IMR-90 (cell line): ENCODE results near the gene CACNA2D1. TPM values are rescaled to one million over a fixed set of nuclear protein-coding genes. Genes with fewer than 3 reads are reported as not detected.

Experiments
- ATAC-seq: fragments of 200-7000 bp; cut with Tn5 transposase; 2 replicates; pipeline ENCODE4 v1.9.1; 2020; ENCODE audit warnings: low read depth, mild to moderate bottlenecking, moderate library complexity
- BruUV-seq: library from RNA; stranded (reverse); fragments of 400-500 nt; replicated peaks from 2 replicates; lab custom pipeline; 2021; lab: Mats Ljungman, UMichigan
- CTCF ChIA-PET: fragments of 300-600 bp; formaldehyde crosslinking; extraction: SDS; loops from one replicate; lab custom pipeline; 2021; ENCODE audit warnings: antibody characterized with exemption; lab: Yijun Ruan, JAX
- POLR2A ChIA-PET: fragments of 300-600 bp; sonication (Branson Sonifier 250); formaldehyde crosslinking; loops from one replicate; lab custom pipeline; 2022; ENCODE audit warnings: antibody characterized with exemption; ENCODE audit not compliant: unreplicated experiment; lab: Charles Lee
- DNase-seq: peaks from one replicate; pipeline ENCODE4 v3.0.0; 2013
- H2AFZ ChIP-seq: replicated peaks from 2 replicates; pipeline ENCODE3; 2013; ENCODE audit warnings: low read length, mild to moderate bottlenecking; ENCODE audit not compliant: poor library complexity
- H2AK5ac ChIP-seq: 2 replicates; pipeline ENCODE4 v1.6.1; 2013; ENCODE audit warnings: low read depth, low read length, inconsistent platforms
- H2AK9ac ChIP-seq: replicated peaks from 2 replicates; pipeline ENCODE3; 2013; ENCODE audit warnings: mild to moderate bottlenecking, low read depth, low read length, moderate library complexity; ENCODE audit not compliant: poor library complexity
- H2BK120ac ChIP-seq: 2 replicates; pipeline ENCODE4 v1.6.1; 2013; ENCODE audit warnings: low read depth, low read length, inconsistent platforms
- H2BK15ac ChIP-seq: 3 replicates; pipeline ENCODE4 v1.6.1; 2013; ENCODE audit warnings: low read depth, low read length, inconsistent platforms
- H2BK20ac ChIP-seq: 2 replicates; pipeline ENCODE4 v1.6.1; 2013; ENCODE audit warnings: low read depth, mild to moderate bottlenecking, inconsistent platforms, low read length, moderate library complexity
- H2BK5ac ChIP-seq: 2 replicates; pipeline ENCODE4 v1.6.1; 2013; ENCODE audit warnings: mild to moderate bottlenecking, low read depth, low read length, inconsistent platforms; ENCODE audit not compliant: poor library complexity, severe bottlenecking
- H3K14ac ChIP-seq: replicated peaks from 2 replicates; pipeline ENCODE4 v1.6.1; 2013; ENCODE audit warnings: low read depth, low read length, inconsistent platforms
- H3K18ac ChIP-seq: 2 replicates; pipeline ENCODE4 v1.6.1; 2013; ENCODE audit warnings: low read depth, low read length, control low read depth
- H3K23ac ChIP-seq: 2 replicates; pipeline ENCODE4 v1.6.1; 2013; ENCODE audit warnings: low read depth, low read length, inconsistent platforms
- H3K27ac ChIP-seq: 2 replicates; pipeline ENCODE4 v1.5.1; 2013; ENCODE audit warnings: mild to moderate bottlenecking, control low read depth, low read length; ENCODE audit not compliant: insufficient read depth
- H3K27me3 ChIP-seq: 2 replicates; pipeline ENCODE4 v1.6.1; 2013; ENCODE audit warnings: low read length; ENCODE audit not compliant: control insufficient read depth, insufficient read depth
- H3K36me3 ChIP-seq: 2 replicates; pipeline ENCODE4 v1.6.1; 2013; ENCODE audit warnings: low read length, mixed read lengths; ENCODE audit not compliant: control insufficient read depth, insufficient read depth
- H3K4ac ChIP-seq: 2 replicates; pipeline ENCODE4 v1.6.1; 2013; ENCODE audit warnings: low read depth, low read length, inconsistent platforms
- H3K4me1 ChIP-seq: 2 replicates; pipeline ENCODE4 v1.6.1; 2013; ENCODE audit warnings: low read length, mixed read lengths; ENCODE audit not compliant: control insufficient read depth, insufficient read depth
- H3K4me2 ChIP-seq: 2 replicates; pipeline ENCODE4 v1.6.1; 2013; ENCODE audit warnings: low read depth, mild to moderate bottlenecking, control low read depth, low read length, moderate library complexity
- H3K4me3 ChIP-seq: 2 replicates; pipeline ENCODE4 v1.5.1; 2013; ENCODE audit warnings: low read depth, mild to moderate bottlenecking, control low read depth, low read length, moderate library complexity; ENCODE audit not compliant: insufficient read depth
- H3K56ac ChIP-seq: 2 replicates; pipeline ENCODE4 v1.6.1; 2013; ENCODE audit warnings: low read length, inconsistent platforms; ENCODE audit not compliant: insufficient read depth; ENCODE audit errors: extremely low read depth
- H3K79me1 ChIP-seq, 2 experiments: 2 replicates each; pipeline ENCODE4 v1.6.1; 2013; ENCODE audit warnings: low read length in 2 of 2, inconsistent platforms in 1 of 2, low read depth in 1 of 2
- H3K9ac ChIP-seq: 2 replicates; pipeline ENCODE4 v1.6.1; 2013; ENCODE audit warnings: low read depth, low read length, control low read depth
- H3K9me1 ChIP-seq: 2 replicates; pipeline ENCODE4 v1.6.1; 2013; ENCODE audit warnings: low read length, inconsistent platforms; ENCODE audit not compliant: insufficient read depth
- H3K9me3 ChIP-seq: 2 replicates; pipeline ENCODE4 v1.6.1; 2013; ENCODE audit warnings: low read length; ENCODE audit not compliant: control insufficient read depth, insufficient read depth
- H4K20me1 ChIP-seq: 2 replicates; pipeline ENCODE4 v1.6.1; 2013; ENCODE audit warnings: low read length, inconsistent platforms; ENCODE audit not compliant: insufficient read depth
- H4K5ac ChIP-seq: 2 replicates; pipeline ENCODE4 v1.6.1; 2013; ENCODE audit warnings: mild to moderate bottlenecking, low read depth, low read length, control low read depth
- H4K8ac ChIP-seq, 2 experiments: 2 replicates each; pipeline ENCODE4 v1.6.1; 2013; ENCODE audit warnings: low read depth in 2 of 2, low read length in 2 of 2, control low read depth in 1 of 2, inconsistent platforms in 1 of 2
- H4K91ac ChIP-seq: 2 replicates; pipeline ENCODE4 v1.6.1; 2013; ENCODE audit warnings: low read depth, low read length, inconsistent platforms; ENCODE audit not compliant: insufficient read depth
- BHLHE40 ChIP-seq: fragments of 150-350 bp; IDR thresholded peaks from 2 replicates; pipeline ENCODE4 v1.6.1; 2016; ENCODE audit warnings: mild to moderate bottlenecking, low read depth, low read length
- CEBPB ChIP-seq: IDR thresholded peaks from 2 replicates; pipeline ENCODE4 v1.6.1; 2012; ENCODE audit warnings: low read depth, low read length, improper control_type of control experiment
- CHD1 ChIP-seq: IDR thresholded peaks from 2 replicates; pipeline ENCODE4 v1.6.1; 2012; ENCODE audit warnings: low read depth, low read length, improper control_type of control experiment
- FOS ChIP-seq: fragments of 150-350 bp; IDR thresholded peaks from 2 replicates; pipeline ENCODE4 v1.6.1; 2016; ENCODE audit warnings: low read depth, low read length
- MAFK ChIP-seq: IDR thresholded peaks from 2 replicates; pipeline ENCODE4 v1.6.1; 2012; ENCODE audit warnings: low read depth, low read length, improper control_type of control experiment
- MAZ ChIP-seq: IDR thresholded peaks from 2 replicates; pipeline ENCODE4 v1.6.1; 2012; ENCODE audit warnings: low read depth, mild to moderate bottlenecking, low read length, improper control_type of control experiment, moderate library complexity, borderline replicate concordance
- MXI1 ChIP-seq: IDR thresholded peaks from 2 replicates; pipeline ENCODE4 v1.6.1; 2012; ENCODE audit warnings: low read depth, mild to moderate bottlenecking, low read length, moderate library complexity, borderline replicate concordance
- NFE2L2 ChIP-seq: fragments of 150-350 bp; IDR thresholded peaks from 2 replicates; pipeline ENCODE4 v1.6.1; 2016; ENCODE audit warnings: low read depth, mild to moderate bottlenecking, low read length
- RFX5 ChIP-seq: IDR thresholded peaks from 2 replicates; pipeline ENCODE4 v1.8.0; 2012; ENCODE audit warnings: low read depth, mild to moderate bottlenecking, low read length, moderate library complexity
- SMC3 ChIP-seq: fragments of 150-350 bp; IDR thresholded peaks from 2 replicates; pipeline ENCODE4 v1.6.1; 2016; ENCODE audit warnings: low read depth, mild to moderate bottlenecking, antibody characterized with exemption, low read length, moderate library complexity
- WGBS, 2 experiments: methylation state at CpG; one replicate each; pipeline versions ENCODE4 v1.1.5 to v1.1.7; 2013; ENCODE audit warnings: missing lambda C conversion rate in 2 of 2; ENCODE audit not compliant: insufficient read length in 1 of 2; ENCODE audit errors: extremely low coverage in 2 of 2; 5-methylcytosine and 5-hydroxymethylcytosine counted together
- dilution Hi-C: fragments of 300-500 bp; cut with HindIII; formaldehyde crosslinking; loops from one replicate; pipeline ENCODE4 v1.14.3; 2018; ENCODE audit warnings: low sequenced_read_pairs; ENCODE audit not compliant: unreplicated experiment
- in situ Hi-C: fragments of 300-500 bp; cut with MboI; formaldehyde crosslinking; loops from 3 replicates; pipeline ENCODE4 v1.14.3; 2019; ENCODE audit warnings: low sequenced_read_pairs, inconsistent platforms, mixed read lengths
- intact Hi-C: fragments of 100-400 bp; cut with micrococcal nuclease; formaldehyde crosslinking; loops from 2 replicates; pipeline ENCODE4 v1.10.0; 2022
- polyA plus RNA-seq, 3 experiments: library from polyadenylated mRNA; depleted of rRNA; stranded (reverse); fragments of >200 nt; gene quantifications; 2 replicates each; pipeline ENCODE4 v1.2.3, GENCODE V29; 2012; ENCODE audit warnings: low replicate concordance in 1 of 3
- total RNA-seq: library from RNA; depleted of rRNA; stranded (reverse); fragments of >200 nt; gene quantifications from 2 replicates; pipeline ENCODE4 v1.2.3, GENCODE V29; 2012
- TF ChIP-seq, protein P1 (sequence below): fragments of 150-350 bp; IDR thresholded peaks from 2 replicates; pipeline ENCODE4 v1.6.1; 2017; ENCODE audit warnings: mild to moderate bottlenecking, antibody characterized with exemption, low read length, low read depth
- TF ChIP-seq, protein P2 (sequence below): conservative IDR thresholded peaks from 2 replicates; pipeline ENCODE4 v1.5.1; 2012; ENCODE audit warnings: mild to moderate bottlenecking, low read depth, low read length, improper control_type of control experiment
- TF ChIP-seq, protein P3 (sequence below): fragments of 150-350 bp; IDR thresholded peaks from 2 replicates; pipeline ENCODE4 v1.6.1; 2016; ENCODE audit warnings: low read depth, mild to moderate bottlenecking, low read length, moderate library complexity, borderline replicate concordance

Gene CACNA2D1
- total and polyA plus RNA-seq, 2 of the 4 experiments (the other 2 are of a cell fraction), result 5.8 to 21.9 TPM

DNA sequence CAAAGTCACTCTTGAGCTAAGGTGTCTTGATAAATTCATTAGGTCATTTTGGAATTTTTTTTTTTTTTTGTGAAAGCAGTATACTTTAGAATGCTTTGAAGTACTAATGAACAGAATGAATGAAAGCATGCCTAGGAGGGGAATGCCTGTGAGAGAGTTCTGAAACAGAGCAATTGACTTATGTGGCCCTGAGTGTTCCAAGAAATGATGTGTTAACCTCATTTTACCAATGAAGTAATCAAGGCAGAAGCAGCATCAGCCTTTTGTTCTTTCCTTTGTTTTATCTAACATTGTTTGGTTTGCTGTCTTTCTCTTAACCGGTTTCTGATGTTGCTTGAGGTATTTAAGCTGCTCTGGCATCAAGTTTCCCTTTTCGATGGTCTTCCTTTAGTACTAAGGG, 519.1 kb downstream of the CACNA2D1 start:
- Histone ChIP-seq H3K4me3 (no peak overlapping the region), H3K4me2 (no peak overlapping the region), H2AK5ac (no peak overlapping the region), H3K9me3 (peaks cover 2% of the 10 kb centered on the region; the same call in 1 of the 2 replicates), H3K18ac (no peak overlapping the region), H3K14ac (no peak overlapping the region), H4K20me1 (no peaks in the 10 kb centered on the region), H3K23ac (no peak overlapping the region), H2BK120ac (no peak overlapping the region), H3K4me1 (no peaks in the 10 kb centered on the region), H2BK15ac (no peak overlapping the region), H3K36me3 (no peaks in the 10 kb centered on the region), H4K5ac (no peak overlapping the region), H3K9ac (no peak overlapping the region), H3K9me1 (no peaks in the 10 kb centered on the region), H4K8ac (no peak overlapping the region), H4K91ac (no peak overlapping the region), H2AK9ac (no peak overlapping the region), H3K4ac (no peak overlapping the region), H2BK5ac (no peak overlapping the region), H3K27me3 (no peaks in the 10 kb centered on the region), H3K27ac (no peak overlapping the region), H2AFZ (no peak overlapping the region), H3K79me1 (no peaks in the 10 kb centered on the region), H2BK20ac (no peak overlapping the region), H3K56ac (no peak overlapping the region)
- in situ Hi-C loops, result no loop called here
- intact Hi-C loops, result no loop called here
- ChIA-PET POLR2A (no interaction called here), CTCF (interaction anchor here (0.6 kb wide), 2 partner anchors 42 to 480 kb away, joined by 3 to 7 read pairs; no protein-coding TSS in a partner anchor)
- DNase-seq, result no peak
- BruUV-seq, result no TSS peak
- dilution Hi-C loops, result no loop called here
- TF ChIP-seq, protein P1, sequence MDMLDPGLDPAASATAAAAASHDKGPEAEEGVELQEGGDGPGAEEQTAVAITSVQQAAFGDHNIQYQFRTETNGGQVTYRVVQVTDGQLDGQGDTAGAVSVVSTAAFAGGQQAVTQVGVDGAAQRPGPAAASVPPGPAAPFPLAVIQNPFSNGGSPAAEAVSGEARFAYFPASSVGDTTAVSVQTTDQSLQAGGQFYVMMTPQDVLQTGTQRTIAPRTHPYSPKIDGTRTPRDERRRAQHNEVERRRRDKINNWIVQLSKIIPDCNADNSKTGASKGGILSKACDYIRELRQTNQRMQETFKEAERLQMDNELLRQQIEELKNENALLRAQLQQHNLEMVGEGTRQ, result no peak
- TF ChIP-seq, protein P2, sequence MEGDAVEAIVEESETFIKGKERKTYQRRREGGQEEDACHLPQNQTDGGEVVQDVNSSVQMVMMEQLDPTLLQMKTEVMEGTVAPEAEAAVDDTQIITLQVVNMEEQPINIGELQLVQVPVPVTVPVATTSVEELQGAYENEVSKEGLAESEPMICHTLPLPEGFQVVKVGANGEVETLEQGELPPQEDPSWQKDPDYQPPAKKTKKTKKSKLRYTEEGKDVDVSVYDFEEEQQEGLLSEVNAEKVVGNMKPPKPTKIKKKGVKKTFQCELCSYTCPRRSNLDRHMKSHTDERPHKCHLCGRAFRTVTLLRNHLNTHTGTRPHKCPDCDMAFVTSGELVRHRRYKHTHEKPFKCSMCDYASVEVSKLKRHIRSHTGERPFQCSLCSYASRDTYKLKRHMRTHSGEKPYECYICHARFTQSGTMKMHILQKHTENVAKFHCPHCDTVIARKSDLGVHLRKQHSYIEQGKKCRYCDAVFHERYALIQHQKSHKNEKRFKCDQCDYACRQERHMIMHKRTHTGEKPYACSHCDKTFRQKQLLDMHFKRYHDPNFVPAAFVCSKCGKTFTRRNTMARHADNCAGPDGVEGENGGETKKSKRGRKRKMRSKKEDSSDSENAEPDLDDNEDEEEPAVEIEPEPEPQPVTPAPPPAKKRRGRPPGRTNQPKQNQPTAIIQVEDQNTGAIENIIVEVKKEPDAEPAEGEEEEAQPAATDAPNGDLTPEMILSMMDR, result no peak
- TF ChIP-seq, protein P3, sequence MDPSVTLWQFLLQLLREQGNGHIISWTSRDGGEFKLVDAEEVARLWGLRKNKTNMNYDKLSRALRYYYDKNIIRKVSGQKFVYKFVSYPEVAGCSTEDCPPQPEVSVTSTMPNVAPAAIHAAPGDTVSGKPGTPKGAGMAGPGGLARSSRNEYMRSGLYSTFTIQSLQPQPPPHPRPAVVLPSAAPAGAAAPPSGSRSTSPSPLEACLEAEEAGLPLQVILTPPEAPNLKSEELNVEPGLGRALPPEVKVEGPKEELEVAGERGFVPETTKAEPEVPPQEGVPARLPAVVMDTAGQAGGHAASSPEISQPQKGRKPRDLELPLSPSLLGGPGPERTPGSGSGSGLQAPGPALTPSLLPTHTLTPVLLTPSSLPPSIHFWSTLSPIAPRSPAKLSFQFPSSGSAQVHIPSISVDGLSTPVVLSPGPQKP, result no peak
- TF ChIP-seq SMC3 (no peak), CHD1 (no peak), MAZ (no peak), FOS (no peak), BHLHE40 (no peak), NFE2L2 (no peak), MXI1 (no peak), MAFK (no peak), CEBPB (no peak), RFX5 (no peak)
- no CpG with 5 or more reads among the region's 2 CpGs for WGBS, 2 experiments
- ATAC-seq, result no peak
